Activated B cell treated with CpG ODN at 0.5 μM for 24 hours (primary cell): ENCODE results near the gene ENAM. TPM values are rescaled to one million over a fixed set of nuclear protein-coding genes. Genes with fewer than 3 reads are reported as not detected.
A peak's percentile ranks its signal among the peaks of the same experiment; 100 is the strongest.

Source experiments
- ATAC-seq: fragments of 200-7000 bp; cut with Tn5 transposase; one replicate; pipeline ENCODE4 v1.10.0; 2021; ENCODE audit warnings: low read depth, mild to moderate bottlenecking, moderate library complexity
- CTCF ChIA-PET: fragments of 350-600 bp; sonication (Branson Sonifier 250); formaldehyde crosslinking; loops from one replicate; lab custom pipeline; 2021; ENCODE audit warnings: antibody characterized with exemption; lab: Charles Lee
- POLR2A ChIA-PET: fragments of 350-600 bp; sonication (Branson Sonifier 250); formaldehyde crosslinking; loops from one replicate; lab custom pipeline; 2021; ENCODE audit warnings: antibody characterized with exemption; lab: Charles Lee
- DNase-seq: peaks from one replicate; pipeline ENCODE4 v3.0.0; 2022
- H3K27ac Mint-ChIP-seq: one replicate; pipeline ENCODE4 v1.8.0; 2020; ENCODE audit warnings: mixed read lengths
- H3K27me3 Mint-ChIP-seq: one replicate; pipeline ENCODE4 v1.8.0; 2021; ENCODE audit warnings: mixed read lengths
- H3K36me3 Mint-ChIP-seq: one replicate; pipeline ENCODE4 v1.8.0; 2021; ENCODE audit warnings: low read depth, mixed read lengths
- H3K4me1 Mint-ChIP-seq: one replicate; pipeline ENCODE4 v1.8.0; 2021; ENCODE audit warnings: mixed read lengths
- H3K4me3 Mint-ChIP-seq: one replicate; pipeline ENCODE4 v1.8.0; 2020; ENCODE audit warnings: mild to moderate bottlenecking, mixed read lengths
- H3K9me3 Mint-ChIP-seq: one replicate; pipeline ENCODE4 v1.8.0; 2020; ENCODE audit warnings: mixed read lengths
- intact Hi-C: fragments of 100-400 bp; cut with micrococcal nuclease; formaldehyde crosslinking; loops from one replicate; pipeline ENCODE4 v1.15.1; 2024
- total RNA-seq: library from RNA; stranded (reverse); gene quantifications from 2 replicates; pipeline ENCODE4 v1.2.3, GENCODE V29; 2022
- TF ChIP-seq, protein P1 (sequence below): fragments of 200-600 bp; IDR thresholded peaks from one replicate; pipeline ENCODE4 v1.8.0; 2022; ENCODE audit warnings: antibody characterized with exemption, mild to moderate bottlenecking

ENAM gene
- total RNA-seq, 1 donor from 2014 or later: not detected

GRCh38 chr4:70614184-70614555 is 14.4 kb upstream of the ENAM start:
- intact Hi-C loops: no loop called here
- DNase-seq (no peak), ATAC-seq (no peak)
- H3K4me1 Mint-ChIP-seq: peaks cover 23% of the 10 kb centered on the region
- peak overlapping the region; percentile 38 for H3K27ac Mint-ChIP-seq
- TF ChIP-seq, protein P1, sequence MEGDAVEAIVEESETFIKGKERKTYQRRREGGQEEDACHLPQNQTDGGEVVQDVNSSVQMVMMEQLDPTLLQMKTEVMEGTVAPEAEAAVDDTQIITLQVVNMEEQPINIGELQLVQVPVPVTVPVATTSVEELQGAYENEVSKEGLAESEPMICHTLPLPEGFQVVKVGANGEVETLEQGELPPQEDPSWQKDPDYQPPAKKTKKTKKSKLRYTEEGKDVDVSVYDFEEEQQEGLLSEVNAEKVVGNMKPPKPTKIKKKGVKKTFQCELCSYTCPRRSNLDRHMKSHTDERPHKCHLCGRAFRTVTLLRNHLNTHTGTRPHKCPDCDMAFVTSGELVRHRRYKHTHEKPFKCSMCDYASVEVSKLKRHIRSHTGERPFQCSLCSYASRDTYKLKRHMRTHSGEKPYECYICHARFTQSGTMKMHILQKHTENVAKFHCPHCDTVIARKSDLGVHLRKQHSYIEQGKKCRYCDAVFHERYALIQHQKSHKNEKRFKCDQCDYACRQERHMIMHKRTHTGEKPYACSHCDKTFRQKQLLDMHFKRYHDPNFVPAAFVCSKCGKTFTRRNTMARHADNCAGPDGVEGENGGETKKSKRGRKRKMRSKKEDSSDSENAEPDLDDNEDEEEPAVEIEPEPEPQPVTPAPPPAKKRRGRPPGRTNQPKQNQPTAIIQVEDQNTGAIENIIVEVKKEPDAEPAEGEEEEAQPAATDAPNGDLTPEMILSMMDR: no peak
- H3K9me3 Mint-ChIP-seq: peaks cover 5% of the 10 kb centered on the region
- H3K4me3 Mint-ChIP-seq: peak overlapping the region; percentile 48
- ChIA-PET POLR2A (no interaction called here), CTCF (interaction anchor here (0.9 to 2.3 kb wide), 5 partner anchors 13 to 90 kb away, joined by 3 to 6 read pairs (median 3); no protein-coding TSS in a partner anchor)
- H3K36me3 Mint-ChIP-seq: no peaks in the 10 kb centered on the region
- no peaks in the 10 kb centered on the region for H3K27me3 Mint-ChIP-seq

GRCh38 chr4:70619288-70619687 is 9.3 kb upstream of the ENAM start:
- TF ChIP-seq, protein P1: no peak
- DNase-seq (no peak), ATAC-seq (peak; percentile 21)
- Mint-ChIP-seq H3K9me3 (peaks cover 6% of the 10 kb centered on the region), H3K27ac (no peak overlapping the region), H3K4me1 (peaks cover 6% of the 10 kb centered on the region), H3K27me3 (no peaks in the 10 kb centered on the region), H3K4me3 (no peak overlapping the region), H3K36me3 (no peaks in the 10 kb centered on the region)
- POLR2A ChIA-PET: no interaction called here
- CTCF ChIA-PET: no interaction called here
- intact Hi-C loops: no loop called here

GRCh38 chr4:70619778-70620177 is 8.8 kb upstream of the ENAM start:
- intact Hi-C loops: no loop called here
- TF ChIP-seq, protein P1: no peak
- Mint-ChIP-seq H3K4me1 (peaks cover 3% of the 10 kb centered on the region), H3K9me3 (peaks cover 6% of the 10 kb centered on the region), H3K27ac (no peak overlapping the region), H3K4me3 (no peak overlapping the region), H3K27me3 (no peaks in the 10 kb centered on the region), H3K36me3 (no peaks in the 10 kb centered on the region)
- CTCF ChIA-PET: no interaction called here
- ATAC-seq (no peak), DNase-seq (no peak)
- POLR2A ChIA-PET: no interaction called here

DNA sequence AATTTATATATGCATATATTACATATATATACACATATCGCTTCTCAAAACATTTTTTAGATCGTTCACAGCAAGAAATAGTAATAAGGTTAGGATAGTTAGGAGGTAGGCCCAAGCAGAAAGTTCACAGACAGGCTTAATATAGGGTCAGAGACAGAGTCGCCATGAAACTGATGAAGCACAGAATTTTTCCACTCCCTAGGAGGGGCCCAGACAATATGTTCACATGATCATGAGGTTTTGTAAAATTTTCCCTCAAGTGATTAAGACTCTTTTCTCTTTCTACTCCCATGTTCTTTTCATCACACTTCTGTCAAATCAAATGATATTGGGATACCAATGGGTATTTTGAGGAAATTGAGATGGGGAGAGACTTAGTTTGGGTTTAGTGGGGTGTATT is 5.2 kb upstream of the ENAM start:
- H3K36me3 Mint-ChIP-seq: no peaks in the 10 kb centered on the region
- TF ChIP-seq, protein P1: no peak
- ATAC-seq (peak; percentile 21), DNase-seq (no peak)
- no peak overlapping the region for H3K4me3 Mint-ChIP-seq
- intact Hi-C loops: no loop called here
- POLR2A ChIA-PET: no interaction called here
- no peaks in the 10 kb centered on the region for H3K4me1 Mint-ChIP-seq
- no peak overlapping the region for H3K27ac Mint-ChIP-seq
- CTCF ChIA-PET: no interaction called here
- no peaks in the 10 kb centered on the region for H3K27me3 Mint-ChIP-seq
- H3K9me3 Mint-ChIP-seq: peaks cover 6% of the 10 kb centered on the region

GRCh38 chr4:70624226-70624793 is 4.2 kb upstream of the ENAM start:
- intact Hi-C loops: no loop called here
- no peak overlapping the region for H3K27ac Mint-ChIP-seq
- no peaks in the 10 kb centered on the region for H3K9me3 Mint-ChIP-seq
- TF ChIP-seq, protein P1: no peak
- H3K4me3 Mint-ChIP-seq: no peak overlapping the region
- ATAC-seq (no peak), DNase-seq (no peak)
- no peaks in the 10 kb centered on the region for H3K27me3 Mint-ChIP-seq
- no peaks in the 10 kb centered on the region for H3K36me3 Mint-ChIP-seq
- CTCF ChIA-PET: no interaction called here
- no peaks in the 10 kb centered on the region for H3K4me1 Mint-ChIP-seq
- POLR2A ChIA-PET: no interaction called here
